ENCODE results near the gene ZNF383.
"Not testable (repeated sequence)": the region's sequence is repeated elsewhere in the genome, so short reads cannot be mapped to it uniquely, and the experiment has no call there.

Gene ZNF383

GRCh38 chr19:37217775-37218591 is at the start of gene ZNF383:
TSS of gene ZNF383 (plus strand) at chr19:37218214. CDS start at chr19:37230454, 12,240 bp downstream.
- peak; percentile 73 for DNase-seq (ENCODE audit: low read depth)

GRCh38 chr19:37172368-37173366 is 45.3 kb upstream of the ZNF383 start, which contains the start of gene ZNF585A:
TSS of gene ZNF585A (minus strand) at chr19:37172695. CDS start at chr19:37169910, 2,785 bp downstream.
- DNase-seq (ENCODE audit: low read depth): peak; percentile 96

- not testable (repeated sequence) for DNase-seq (ENCODE audit: low read depth)
Measured at GRCh38 chr19:37186071-37186470, 31.9 kb upstream of the ZNF383 start.

- DNase-seq (ENCODE audit: low read depth): not testable (repeated sequence)
Measured at GRCh38 chr19:37195248-37195647, 22.8 kb upstream of the ZNF383 start.

- DNase-seq (ENCODE audit: low read depth): not testable (repeated sequence)
Measured at GRCh38 chr19:37197115-37197514, 20.9 kb upstream of the ZNF383 start.

- DNase-seq (ENCODE audit: low read depth): no peak
Measured at GRCh38 chr19:37197768-37198167, 20.2 kb upstream of the ZNF383 start.

DNA sequence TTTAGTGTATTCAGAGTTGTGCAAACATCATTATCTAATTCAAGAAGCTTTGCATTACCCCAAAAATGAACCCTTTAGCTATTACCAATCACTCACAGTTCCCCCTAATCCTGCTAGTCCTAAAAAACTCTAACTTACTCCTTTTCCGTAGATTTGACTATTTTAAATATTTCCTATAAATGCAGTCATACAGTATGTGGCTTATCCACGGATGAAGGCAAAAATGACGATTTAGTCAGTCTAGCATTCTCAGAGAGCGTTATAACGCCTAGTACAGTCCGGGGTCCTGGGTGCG is 587 bp upstream of the ZNF383 start:
- DNase-seq (ENCODE audit: low read depth): no peak

- no peak for DNase-seq (ENCODE audit: low read depth)
Measured at GRCh38 chr19:37218592-37218935, 550 bp downstream of the ZNF383 start.

GRCh38 chr19:37220383-37220782 is 2.4 kb downstream of the ZNF383 start:
- DNase-seq (ENCODE audit: low read depth): no peak

DNA sequence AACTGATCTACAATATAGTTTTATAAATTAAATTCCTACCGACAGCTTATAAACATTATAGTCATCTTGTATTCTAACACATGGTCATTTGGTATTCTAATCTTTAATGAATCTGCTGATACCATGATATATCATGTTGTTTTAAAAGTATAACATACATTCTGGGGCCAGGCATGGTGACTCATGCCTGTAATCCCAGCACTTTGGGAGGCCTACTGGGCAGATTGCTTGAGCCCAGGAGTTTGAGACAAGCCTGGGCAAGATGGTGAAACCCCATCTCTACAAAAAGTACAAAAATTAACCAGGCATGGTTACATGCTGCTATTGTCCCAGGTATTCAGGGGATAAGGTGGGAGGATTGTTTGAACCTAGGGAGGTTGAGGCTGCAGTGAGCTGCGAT is 3.1 kb downstream of the ZNF383 start:
- DNase-seq (ENCODE audit: low read depth): no peak

DNA sequence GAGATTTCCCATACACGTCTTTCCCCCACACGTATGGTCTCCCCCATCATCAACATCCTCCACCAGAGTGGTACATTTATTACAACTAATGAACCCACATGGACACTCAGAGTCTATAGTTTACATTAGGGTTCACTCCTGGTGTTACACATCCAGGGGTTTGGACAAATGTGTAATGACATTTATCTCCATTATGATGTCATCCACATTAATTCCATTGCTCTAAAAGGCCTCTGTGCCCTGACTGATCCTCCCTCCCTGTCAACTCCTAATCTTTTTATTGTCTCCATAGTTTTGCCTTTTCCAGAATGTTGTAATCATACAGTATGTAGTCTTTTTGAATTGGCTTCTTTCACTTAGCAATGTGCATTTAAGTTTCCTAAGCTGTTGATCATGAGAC is 8.2 kb downstream of the ZNF383 start:
- no peak for DNase-seq (ENCODE audit: low read depth)

GRCh38 chr19:37227996-37228395 is 10.0 kb downstream of the ZNF383 start:
- DNase-seq (ENCODE audit: low read depth): no peak

DNA sequence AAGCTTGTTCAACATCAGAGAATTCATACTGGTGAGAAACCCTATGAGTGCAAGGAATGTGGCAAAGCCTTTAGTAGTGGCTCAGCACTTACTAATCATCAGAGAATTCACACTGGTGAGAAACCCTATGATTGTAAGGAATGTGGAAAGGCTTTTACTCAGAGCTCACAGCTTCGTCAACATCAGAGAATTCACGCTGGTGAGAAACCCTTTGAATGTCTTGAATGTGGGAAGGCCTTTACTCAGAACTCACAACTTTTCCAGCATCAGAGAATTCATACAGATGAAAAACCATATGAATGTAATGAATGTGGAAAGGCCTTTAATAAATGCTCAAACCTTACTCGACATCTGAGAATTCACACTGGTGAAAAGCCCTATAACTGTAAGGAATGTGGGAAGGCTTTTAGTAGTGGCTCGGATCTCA is 25.2 kb downstream of the ZNF383 start:
- DNase-seq (ENCODE audit: low read depth): no peak

DNA sequence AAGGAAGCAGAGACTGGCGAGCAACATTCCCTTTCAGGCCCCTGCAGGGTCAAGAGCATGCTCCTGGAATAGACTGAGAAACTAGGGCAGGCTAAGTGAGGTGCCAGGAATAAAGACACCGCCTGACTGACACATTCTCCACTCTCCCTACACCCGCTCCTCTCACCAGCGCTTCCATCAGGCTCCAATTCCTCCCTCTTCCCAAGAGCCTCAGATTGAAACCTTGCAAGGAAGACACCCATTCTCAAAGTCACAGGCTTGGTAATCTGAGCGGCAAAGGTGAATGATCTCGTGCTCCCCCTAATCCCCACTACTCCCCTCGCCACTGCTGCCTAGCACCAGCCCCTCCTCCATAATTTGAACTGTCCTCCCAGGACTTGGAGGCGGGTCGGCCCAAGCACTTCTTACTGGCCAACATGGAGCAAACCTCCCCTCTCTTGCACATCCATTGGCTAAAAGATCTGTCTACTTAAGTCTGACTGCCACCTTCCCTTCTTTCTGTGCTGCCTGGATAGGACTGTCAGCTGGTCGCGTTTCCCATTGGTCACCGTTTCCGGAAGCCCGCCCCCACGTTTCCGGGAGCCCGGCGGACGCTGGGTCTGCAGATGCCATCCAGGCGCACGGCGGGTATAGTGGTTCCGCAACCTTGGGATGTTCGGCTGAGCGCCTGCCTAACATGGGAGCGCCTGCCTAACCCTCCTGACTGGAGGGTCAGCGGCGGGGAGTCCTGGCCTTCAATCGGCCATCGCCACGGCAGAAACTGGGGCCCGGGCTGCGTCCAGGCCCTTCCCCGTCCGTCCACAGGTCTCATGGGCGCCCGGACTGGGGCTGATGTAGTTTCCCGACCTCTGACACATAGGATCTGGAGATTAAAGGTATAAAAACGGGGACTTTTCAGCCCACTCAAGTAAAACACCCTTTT is 33.6 kb downstream of the ZNF383 start:
- DNase-seq (ENCODE audit: low read depth): peak; percentile 99

DNA sequence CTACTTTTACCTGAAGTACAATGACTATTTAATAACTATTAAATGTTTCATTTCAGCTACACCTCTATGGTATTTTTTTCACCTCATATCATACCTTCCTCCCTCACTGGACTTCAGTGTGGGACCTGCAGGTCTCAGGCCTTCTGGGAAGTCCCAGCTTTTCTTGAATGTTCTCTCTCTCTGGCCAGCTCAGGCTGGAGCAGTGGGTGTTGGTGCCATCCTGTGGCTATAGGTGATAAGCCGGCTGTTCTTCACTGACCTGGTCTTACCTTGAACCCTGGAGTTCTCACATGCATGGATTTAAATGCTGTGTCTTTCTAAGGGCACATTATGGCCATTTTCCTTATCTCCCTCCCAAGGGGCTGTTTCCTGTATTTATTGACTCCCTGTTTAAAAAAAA is 45.0 kb downstream of the ZNF383 start:
- not testable (repeated sequence) for DNase-seq (ENCODE audit: low read depth)

GRCh38 chr19:37267005-37267404 is 49.0 kb downstream of the ZNF383 start:
- not testable (repeated sequence) for DNase-seq (ENCODE audit: low read depth)

- not testable (repeated sequence) for DNase-seq (ENCODE audit: low read depth)
Measured at GRCh38 chr19:37267755-37268154, 49.7 kb downstream of the ZNF383 start.

DNA sequence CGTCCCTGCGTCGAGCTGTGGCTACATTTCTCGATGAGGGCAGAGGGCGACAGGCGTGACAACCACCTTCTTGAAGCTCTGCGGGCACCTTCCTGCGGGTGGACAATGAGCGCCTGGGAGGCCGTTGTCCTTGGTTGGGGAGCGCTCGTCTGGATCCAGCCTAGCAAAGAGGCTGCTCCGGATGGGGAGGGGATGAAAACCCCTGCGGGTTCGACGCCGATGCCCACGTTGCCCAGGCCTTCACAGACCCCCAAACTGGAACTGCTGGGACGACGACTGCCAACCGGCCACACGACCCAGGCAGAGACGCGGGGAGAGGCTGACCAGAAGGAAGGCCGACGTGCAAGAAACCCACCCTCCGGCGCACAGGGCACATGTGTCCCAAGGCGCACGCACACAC is 62.6 kb downstream of the ZNF383 start:
- DNase-seq (ENCODE audit: low read depth): not testable (repeated sequence)

- not testable (repeated sequence) for DNase-seq (ENCODE audit: low read depth)
Measured at GRCh38 chr19:37284020-37284419, 66.0 kb downstream of the ZNF383 start.

DNA sequence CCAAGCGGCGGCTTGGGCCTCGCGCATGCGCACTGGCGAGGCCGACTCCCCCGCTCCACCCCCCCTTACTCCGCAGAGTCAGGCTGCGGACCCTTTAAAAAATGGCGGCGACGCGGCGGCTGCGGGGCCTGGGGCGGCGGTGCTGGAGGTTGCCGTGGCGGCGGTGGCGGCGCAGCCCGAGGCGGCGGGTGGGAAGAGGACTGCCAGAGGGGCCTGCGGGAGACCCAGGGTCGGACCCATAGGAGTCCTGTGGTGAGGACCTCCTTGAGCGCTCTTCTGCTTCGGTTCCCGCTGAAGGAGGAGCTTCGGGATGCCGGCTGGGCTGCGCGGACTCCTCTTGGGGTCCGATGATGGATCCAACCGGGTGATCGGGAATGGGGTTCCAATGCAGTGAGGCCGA is 71.2 kb downstream of the ZNF383 start:
- DNase-seq (ENCODE audit: low read depth): not testable (repeated sequence)
